Smooth muscle cell of the brain vasculature (primary cell): ENCODE results near the gene SIK1.
"Not testable (repeated sequence)": the region's sequence is repeated elsewhere in the genome, so short reads cannot be mapped to it uniquely, and the experiment has no call there.

Source experiments
- DNase-seq: peaks from one replicate; pipeline ENCODE4 v3.0.0-alpha.2; 2012; ENCODE audit warnings: low read depth, low spot score

Gene SIK1

DNA sequence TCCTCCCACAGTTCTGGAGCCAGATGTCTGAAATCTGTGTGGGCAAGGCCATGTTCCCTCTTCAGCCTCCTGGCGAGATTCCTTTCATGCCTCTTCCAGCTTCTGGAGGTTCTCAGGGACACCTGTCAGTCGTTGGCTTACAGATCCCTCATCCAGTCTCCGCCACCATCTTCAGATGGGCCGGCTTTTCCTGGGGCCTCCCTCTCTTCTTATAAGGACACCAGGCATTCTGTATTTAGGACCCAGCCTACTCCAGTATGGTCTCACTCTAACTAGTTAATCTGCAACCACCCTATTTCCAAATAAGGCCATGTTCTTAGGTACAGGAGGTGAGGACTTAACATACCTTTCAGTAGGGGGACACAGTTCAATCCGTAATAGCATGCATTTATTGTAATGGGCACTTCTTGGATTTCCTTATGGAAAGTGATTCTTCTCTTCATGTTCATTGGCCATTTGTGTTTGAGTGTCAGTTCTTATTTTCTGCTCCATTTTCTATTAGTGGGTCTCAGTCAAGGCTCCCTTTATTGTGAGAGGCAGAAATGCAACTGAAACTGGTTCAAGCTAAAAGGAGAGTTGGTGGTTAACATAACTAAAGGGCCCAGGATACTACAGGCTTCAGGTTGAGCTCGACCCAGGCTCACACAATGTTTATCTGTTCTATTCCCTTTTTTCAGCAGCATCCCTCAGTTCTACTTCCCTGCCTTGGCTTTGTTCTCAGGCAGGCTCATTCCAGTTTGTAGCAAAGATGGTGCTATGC is 12.6 kb upstream of the SIK1 start:
- not testable (repeated sequence) for DNase-seq

DNA sequence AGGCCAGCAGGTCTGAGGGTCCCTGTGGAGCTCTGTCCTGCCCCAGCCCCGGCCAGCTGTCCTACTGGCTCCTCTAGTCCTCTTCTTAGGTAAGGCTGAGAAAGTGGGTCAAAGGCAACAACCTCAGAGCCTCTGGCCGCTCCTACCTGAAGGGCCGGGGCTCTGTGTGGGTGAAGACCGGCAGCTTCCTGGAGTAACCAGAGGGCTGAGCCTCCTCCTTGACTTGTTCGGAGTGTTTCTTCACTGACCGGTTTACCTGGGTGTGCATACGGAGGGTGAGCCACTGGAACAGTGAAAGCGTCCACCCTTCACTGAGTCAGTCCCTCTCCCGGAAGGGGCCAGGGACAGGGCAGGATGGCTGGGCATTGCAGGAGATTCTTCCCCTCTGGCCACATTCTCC is 9.3 kb upstream of the SIK1 start:
- not testable (repeated sequence) for DNase-seq

DNA sequence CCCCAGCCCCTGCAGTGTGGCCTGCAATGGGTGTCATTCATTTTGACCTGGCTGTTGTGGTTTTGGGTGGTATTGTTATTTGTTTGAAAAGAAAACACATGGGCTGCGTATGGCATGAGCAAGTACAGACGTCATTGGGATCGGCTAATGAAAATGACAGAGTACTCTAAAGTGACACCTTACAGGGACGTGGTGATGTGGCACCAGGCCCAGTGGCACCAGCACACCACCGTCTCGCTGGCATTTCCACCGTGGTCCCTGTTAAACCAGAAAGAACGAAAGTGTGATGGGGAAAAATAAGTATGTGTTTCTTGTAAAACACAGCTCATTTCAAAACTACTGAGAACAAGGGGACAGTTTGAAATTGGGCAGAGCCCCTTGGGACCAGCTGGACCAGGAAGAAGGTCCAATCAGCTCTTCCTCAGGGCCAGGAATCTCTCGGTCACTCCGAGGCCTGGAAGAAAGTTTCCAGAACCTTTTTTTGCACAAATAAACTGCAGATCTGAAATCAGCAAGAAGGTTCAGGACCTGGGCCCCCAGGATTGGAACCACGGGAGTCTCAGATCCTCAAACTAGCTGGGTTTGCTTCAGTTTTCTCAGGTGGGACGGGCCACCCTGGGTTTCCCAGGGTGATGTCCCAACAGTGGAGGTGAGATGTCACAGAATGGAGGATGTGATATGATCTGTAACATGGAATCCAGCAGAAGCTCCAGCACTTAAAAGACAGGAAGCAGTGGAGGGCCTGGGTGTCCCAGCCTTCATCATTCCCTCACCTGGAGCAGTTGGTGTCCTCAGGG is 6.6 kb upstream of the SIK1 start:
- DNase-seq, result not testable (repeated sequence)

- not testable (repeated sequence) for DNase-seq
Observed at GRCh38 chr21:43430830-43431416, 4.0 kb upstream of the SIK1 start.

DNA sequence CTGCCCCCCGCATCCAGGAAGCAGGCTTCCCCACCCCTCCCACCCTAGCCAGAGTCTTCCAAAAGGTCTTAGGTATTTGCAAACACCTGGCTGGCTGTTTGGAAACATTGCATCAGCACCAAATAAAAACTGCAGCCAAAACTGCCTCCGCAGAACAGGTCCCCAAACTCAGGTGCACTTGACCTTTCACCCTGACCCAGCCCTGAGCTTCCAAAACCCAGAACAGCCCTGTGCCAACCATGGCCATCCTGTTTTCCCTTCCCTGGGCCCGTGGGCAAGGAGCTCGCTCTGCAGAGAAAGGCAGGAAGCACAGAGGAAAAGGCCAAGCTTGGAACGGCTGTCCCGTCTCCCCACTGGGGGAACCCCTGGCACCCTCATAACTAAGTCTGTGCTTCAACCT is 2.0 kb upstream of the SIK1 start:
- not testable (repeated sequence) for DNase-seq

GRCh38 chr21:43427242-43427559 is 270 bp upstream of the SIK1 start:
- not testable (repeated sequence) for DNase-seq

GRCh38 chr21:43426004-43426403 is 927 bp downstream of the SIK1 start:
- not testable (repeated sequence) for DNase-seq

DNA sequence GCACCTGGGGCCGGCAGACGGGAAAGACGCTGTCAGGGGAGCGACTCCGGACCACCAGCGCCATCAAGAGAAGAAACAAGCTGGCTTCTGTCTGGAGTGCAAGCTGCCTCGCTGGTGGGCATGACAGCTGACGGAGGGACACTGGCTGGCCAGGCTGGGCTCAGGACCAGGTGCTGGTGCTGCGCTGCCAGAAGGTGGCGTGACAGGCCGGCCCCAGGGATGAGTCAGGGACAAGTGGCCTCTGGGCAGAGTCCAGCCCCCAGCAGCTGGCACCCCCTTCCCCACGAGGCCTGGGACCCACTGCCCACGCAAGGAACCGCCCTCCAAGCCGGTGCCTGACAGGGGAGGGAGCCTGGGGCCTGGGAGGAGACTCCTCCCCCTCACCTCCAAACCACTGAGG is 7.5 kb downstream of the SIK1 start:
- not testable (repeated sequence) for DNase-seq

DNA sequence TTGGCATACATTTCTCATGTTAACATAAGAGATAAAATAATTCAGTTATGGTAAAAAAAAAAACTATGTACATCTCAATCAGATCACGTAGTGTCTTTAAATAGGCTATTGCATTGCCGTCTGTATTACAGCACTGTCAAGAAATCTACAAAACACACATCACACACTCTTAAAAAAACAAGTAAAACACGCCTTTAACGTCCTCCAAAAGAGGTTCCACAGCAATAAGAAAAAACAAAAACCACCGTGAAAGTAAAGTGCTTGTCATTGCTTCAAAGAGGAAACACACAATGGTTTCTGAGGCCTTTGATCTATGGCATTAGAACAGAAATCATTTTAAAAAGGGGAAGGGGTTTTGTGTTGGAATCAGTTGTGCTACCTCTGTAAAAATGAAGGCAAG is 12.4 kb downstream of the SIK1 start:
- not testable (repeated sequence) for DNase-seq

- not testable (repeated sequence) for DNase-seq
Observed at GRCh38 chr21:43412020-43412788, 14.7 kb downstream of the SIK1 start.

GRCh38 chr21:43410456-43411068 is 16.4 kb downstream of the SIK1 start:
- DNase-seq, result not testable (repeated sequence)

DNA sequence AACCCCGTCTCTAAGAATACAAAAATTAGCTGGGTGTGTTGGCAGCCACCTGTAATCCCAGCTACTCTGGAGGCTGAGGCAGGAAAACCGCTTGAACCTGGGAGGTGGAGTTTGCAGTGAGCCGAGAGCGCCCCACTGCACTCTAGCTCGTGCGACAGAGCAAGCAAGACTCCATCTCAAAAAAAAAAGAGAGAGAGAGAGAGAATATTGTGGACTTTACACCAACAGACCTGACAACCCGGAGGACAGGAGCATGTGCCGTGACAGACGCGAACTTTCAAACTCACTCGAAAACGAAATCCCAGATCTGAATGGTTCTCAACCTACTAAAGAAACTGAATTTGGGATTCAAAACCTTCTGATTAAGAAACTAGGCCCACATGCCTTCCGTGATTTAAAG is 19.8 kb downstream of the SIK1 start:
- DNase-seq, result not testable (repeated sequence)

DNA sequence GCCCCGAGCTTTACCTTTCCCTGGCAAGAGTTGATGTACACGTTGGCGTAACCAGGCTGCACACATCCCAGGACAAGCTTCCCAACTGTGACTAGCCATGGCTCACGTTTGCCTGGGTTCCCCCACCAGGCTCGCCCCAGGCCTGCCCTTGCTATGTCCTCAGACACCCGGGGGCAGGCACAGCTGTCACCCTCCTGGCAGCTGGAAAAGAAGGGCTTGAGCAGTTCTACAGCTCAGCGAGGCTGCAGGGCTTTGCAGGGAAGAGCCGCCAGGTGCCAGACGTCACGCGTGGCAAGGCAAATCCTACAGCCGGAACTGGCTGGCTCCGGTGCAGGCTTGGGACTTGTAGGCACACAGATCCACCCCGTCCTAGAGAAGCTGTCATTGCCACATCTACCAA is 22.5 kb downstream of the SIK1 start:
- not testable (repeated sequence) for DNase-seq

GRCh38 chr21:43403651-43404430 is 23.1 kb downstream of the SIK1 start:
- not testable (repeated sequence) for DNase-seq

- not testable (repeated sequence) for DNase-seq
Observed at GRCh38 chr21:43401125-43401524, 25.8 kb downstream of the SIK1 start.

GRCh38 chr21:43399595-43400015 is 27.3 kb downstream of the SIK1 start:
- not testable (repeated sequence) for DNase-seq

- DNase-seq, result not testable (repeated sequence)
Observed at GRCh38 chr21:43399136-43399535, 27.8 kb downstream of the SIK1 start.

GRCh38 chr21:43398533-43398932 is 28.4 kb downstream of the SIK1 start:
- DNase-seq, result not testable (repeated sequence)

DNA sequence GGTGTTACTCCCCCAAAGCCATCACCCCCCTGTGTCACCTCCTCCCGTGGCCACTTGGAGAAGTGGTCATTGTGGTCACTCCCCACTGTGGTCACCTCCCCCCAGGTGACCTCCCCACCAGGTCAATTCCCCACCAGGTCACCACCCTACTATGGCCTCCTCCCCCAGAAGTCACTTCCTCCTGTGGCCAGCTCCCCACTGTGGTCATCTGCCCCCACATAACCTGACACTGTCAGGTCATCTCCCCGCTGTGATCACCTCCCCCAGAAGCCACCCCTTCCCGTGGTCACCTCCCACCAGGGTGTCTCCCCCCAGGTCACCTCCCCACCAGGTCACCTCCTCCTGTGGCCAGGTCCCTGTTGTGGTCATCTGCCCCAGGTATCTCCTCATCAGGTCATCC is 28.9 kb downstream of the SIK1 start:
- not testable (repeated sequence) for DNase-seq

- DNase-seq, result not testable (repeated sequence)
Observed at GRCh38 chr21:43397439-43397808, 29.5 kb downstream of the SIK1 start.
